ENCODE measurements around the gene PUS3.
"Not testable (repeated sequence)": the region's sequence is repeated elsewhere in the genome, so short reads cannot be mapped to it uniquely, and the experiment has no call there.

The PUS3 gene

GRCh38 chr11:125921042-125921441, 18.0 kb upstream of the PUS3 start:
- DNase-seq (ENCODE audit: low read depth), result no peak

GRCh38 chr11:125918140-125918840, 15.3 kb upstream of the PUS3 start:
- DNase-seq (ENCODE audit: low read depth), result no peak

DNA sequence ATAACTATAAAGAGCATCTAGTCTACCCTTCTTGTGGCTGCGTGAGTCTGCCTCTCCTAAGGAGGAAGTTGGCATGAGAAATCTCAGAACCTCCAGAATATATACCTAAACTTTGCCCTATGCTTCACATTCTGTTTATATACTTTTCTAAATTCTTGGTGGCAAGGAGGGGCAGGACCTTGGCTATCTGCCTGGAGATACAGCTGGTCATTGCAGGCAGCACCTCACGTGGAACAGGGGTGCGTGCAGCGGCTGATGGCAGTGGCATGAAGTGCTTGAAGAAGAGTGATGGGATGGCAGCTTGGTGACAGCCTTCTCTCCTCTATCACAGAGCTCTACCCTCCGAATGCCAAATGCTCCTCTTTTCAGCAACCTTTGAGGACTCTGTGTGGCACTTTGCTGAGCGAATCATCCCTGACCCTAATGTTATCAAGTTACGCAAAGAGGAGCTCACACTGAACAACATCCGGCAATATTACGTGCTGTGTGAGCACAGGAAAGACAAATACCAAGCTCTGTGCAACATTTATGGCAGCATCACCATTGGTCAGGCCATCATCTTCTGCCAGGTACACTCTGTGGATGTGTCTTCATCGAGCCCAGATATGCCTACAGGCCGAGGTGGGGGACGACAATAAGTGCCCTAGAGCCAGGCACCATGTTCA, 13.8 kb upstream of the PUS3 start:
- DNase-seq (ENCODE audit: low read depth), result no peak

DNA sequence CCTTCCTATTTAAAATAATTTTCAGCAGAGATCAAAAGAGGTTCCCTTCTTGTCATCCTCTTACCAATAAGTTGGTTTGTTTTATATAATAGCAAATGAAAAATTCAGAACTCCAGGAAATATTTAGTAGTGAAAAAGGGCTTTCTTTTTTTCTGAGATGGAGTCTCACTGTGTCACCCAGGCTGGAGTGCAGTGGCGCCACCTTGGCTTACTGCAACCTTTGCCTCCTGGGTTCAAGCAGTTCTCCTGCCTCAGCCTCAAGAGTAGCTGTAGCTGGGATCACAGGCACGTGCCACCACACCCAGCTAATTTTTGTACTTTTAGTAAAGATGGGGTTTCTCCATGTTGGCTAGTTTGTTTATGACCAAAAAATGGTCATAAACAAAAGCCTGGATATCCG, 11.6 kb upstream of the PUS3 start:
- DNase-seq (ENCODE audit: low read depth), result not testable (repeated sequence)

GRCh38 chr11:125910226-125910849, 7.3 kb upstream of the PUS3 start:
- no peak for DNase-seq (ENCODE audit: low read depth)

DNA sequence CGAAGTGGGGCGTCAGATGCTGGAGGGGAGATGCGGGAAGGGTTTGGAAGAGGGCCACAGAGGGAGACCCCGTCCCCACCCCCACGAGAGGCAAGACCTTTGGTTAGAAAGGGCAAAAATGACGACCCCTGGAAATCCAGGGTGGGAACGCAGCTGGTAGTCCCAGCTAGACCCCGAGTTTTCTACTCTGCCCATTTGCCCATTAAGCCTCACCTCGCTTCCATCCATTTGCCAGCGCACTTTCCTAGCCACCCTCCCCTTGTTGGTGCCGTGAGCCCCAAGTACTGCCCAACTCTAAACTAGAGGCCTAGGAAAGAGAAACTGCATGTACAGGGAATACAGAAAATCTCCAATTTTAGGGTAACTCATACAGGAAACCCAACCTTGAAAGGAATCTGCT, 1.7 kb upstream of the PUS3 start:
- DNase-seq (ENCODE audit: low read depth), result no peak

- peak; percentile 17 for DNase-seq (ENCODE audit: low read depth)
Measured at GRCh38 chr11:125903711-125904659, 979 bp upstream of the PUS3 start, which contains the start of gene DDX25. DDX25 (plus strand) TSS chr11:125904508; CDS start chr11:125904518, 10 bp downstream.

DNA sequence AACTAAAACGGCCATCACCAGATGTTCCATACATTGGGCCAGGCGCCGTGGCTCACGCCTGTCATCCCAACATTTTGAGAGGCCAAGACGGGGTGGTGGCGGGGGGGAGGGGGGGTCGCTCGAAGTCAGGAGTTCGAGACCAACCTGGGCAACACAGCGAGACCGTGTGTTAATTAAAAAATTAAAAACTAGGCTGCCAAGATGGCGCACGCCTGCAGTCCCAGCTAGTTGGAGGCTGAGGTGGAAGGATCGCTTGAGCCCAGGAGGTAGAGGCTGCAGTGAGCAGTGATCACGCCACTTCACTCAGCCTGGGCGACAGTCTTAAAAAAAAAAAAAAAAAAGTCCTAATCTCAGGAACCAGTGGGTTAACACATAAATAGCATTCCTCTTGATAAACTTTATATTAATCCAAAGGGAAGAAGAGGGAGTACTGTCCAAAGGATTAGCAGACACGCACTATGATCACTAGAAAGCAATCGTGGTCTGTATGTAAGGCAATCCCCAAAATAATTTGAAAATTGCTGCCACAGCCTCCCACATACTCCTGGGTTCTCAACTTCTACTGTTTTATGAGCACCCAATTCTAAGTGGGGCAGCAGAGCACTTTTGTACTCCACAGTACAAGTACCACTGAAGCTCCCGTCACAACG, 604 bp downstream of the PUS3 start:
- DNase-seq (ENCODE audit: low read depth), result no peak

GRCh38 chr11:125901872-125902271, 1.1 kb downstream of the PUS3 start:
- DNase-seq (ENCODE audit: low read depth), result no peak

- no peak for DNase-seq (ENCODE audit: low read depth)
Measured at GRCh38 chr11:125892994-125893393, 10.0 kb downstream of the PUS3 start.

DNA sequence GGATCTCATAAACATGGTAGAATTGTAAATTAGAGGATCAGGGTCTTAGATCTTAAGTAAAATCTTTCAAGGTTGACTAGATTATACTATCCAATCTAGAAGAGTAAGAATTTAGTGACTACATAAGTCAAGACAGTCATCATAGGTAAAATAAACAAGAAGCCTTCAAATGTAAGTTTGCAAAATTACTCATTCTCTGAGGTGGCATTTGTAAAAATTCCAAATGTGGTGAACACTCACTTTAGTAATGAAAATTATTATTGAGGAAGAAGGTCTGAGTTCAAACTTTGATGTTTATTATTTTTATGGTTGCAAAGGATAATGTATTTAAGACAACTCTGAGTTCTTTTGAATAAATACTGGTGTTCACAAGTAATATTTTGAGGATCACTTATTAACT, 10.9 kb downstream of the PUS3 start:
- DNase-seq (ENCODE audit: low read depth), result no peak

DNA sequence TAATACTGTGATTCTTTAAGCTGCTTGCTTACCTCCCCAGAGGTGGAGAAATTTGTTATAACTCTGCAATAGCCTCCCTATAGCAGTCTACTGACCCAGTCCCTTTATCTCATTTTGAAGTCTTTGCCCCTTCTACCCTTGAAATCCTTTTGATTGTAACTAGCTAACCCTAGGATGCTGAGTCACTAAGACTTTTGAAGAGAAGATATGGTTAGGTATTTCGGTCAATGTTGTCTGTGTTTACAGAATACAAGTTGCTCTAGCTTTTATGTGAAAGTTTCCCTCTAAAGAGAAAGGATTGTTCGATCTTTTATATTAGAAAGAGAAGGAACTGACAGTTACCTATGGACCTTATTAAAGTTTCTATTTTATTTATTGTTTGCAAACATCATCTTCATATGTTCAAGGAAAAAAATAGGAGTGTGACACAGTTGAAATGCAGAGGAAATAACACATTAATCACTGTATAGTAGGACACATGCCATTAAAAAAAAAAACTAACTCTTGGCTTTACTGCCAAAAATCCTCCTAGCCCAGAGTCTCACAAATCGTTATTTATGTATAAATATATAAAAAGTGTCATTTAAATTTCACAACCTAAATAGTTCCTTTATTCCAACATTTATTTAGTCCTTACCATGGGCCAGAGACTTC, 12.4 kb downstream of the PUS3 start:
- DNase-seq (ENCODE audit: low read depth), result no peak

GRCh38 chr11:125887373-125888324, 15.4 kb downstream of the PUS3 start, which contains the start of gene HYLS1:
HYLS1 (plus strand) TSS chr11:125887668; CDS start chr11:125899369, 11,701 bp downstream.
- peak; percentile 92 for DNase-seq (ENCODE audit: low read depth)

GRCh38 chr11:125886997-125887372, 16.0 kb downstream of the PUS3 start:
- DNase-seq (ENCODE audit: low read depth), result peak; percentile 28

GRCh38 chr11:125883375-125883774, 19.6 kb downstream of the PUS3 start:
- no peak for DNase-seq (ENCODE audit: low read depth)

DNA sequence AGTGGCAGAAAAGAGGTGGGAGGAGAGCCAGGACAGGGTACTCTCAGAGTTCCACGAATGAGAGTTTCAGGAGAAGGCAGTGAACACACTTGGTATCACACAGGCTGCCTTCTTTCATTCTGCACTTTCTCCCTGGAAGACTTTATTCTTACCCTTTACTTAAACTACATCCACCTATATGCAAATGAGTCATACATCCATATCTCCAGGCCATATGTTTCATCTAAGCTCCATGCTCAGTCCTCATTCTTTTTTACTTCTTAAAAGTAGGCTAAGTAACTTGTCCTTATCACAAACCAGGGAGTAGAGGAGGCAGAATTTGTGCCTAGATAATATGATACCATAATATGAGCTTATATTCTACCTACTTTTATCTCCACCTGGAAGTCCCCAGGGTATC, 21.7 kb downstream of the PUS3 start:
- DNase-seq (ENCODE audit: low read depth), result no peak

DNA sequence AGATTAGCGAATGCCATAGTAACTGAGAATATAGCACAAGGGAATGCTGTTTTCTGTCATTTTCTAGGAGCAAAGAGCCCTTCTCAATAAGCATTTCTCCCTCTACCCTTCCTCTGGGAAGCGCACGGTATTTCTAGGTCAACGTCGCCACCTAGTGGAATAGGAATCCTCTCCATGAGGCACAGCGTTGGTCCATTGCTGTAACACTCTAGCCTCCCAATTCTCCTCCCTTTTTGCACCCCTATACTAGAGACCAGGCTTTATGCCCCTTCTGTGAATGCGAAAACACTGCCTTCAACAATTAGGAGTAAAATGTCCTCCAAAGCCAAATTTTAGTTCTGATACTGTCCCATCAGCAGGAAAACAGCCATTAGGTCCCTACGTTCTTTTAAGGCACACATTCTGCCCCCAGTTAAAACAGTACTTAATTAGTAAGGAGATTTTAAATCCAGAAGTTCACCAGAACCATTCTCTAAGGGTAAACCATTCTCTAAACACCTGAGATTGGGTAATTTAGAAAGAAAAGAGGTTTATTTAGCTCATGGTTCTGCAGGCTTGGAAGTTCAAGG, 28.4 kb downstream of the PUS3 start:
- no peak for DNase-seq (ENCODE audit: low read depth)

- DNase-seq (ENCODE audit: low read depth), result no peak
Measured at GRCh38 chr11:125873881-125874555, 29.0 kb downstream of the PUS3 start.

DNA sequence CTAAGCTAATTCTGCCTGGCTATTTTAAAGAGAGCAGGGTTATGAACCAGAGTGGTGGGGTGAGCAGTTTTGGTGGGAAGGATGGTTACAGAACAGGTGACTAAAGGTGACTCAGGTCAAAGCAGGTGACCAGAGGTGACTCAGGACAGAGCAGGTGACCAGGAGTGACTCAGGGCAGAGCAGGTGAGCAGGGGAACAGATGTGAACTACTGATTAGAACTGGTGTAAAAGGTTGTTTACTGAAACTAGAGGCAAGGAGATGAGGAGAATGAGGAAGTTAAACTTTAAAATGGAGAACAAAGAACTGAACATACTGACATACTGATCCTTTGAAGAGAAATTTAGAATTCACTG, 30.9 kb downstream of the PUS3 start:
- DNase-seq (ENCODE audit: low read depth), result no peak
